GM04504 (cell line): Measurements from ENCODE around the gene ATP2A2.
"Not testable (repeated sequence)": the region's sequence is repeated elsewhere in the genome, so short reads cannot be mapped to it uniquely, and the experiment has no call there.

Experiments used
- DNase-seq: peaks from one replicate; pipeline ENCODE4 v3.0.0-alpha.2; 2012; ENCODE audit warnings: low read depth

The ATP2A2 gene

DNA sequence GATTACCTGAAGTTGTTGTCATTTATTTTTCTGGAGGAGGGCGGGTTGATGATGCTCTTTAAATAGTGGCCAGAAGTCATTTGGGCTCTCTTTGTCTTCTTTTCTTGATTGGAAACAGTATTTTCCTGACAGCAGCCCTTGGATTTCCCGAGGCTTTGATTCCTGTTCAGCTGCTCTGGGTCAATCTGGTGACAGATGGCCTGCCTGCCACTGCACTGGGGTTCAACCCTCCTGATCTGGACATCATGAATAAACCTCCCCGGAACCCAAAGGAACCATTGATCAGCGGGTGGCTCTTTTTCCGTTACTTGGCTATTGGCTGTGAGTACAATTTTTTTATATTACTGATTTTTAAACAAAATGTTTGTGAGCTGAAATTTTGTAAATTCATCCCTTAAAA, 62.1 kb downstream of the ATP2A2 start:
- DNase-seq = no peak

DNA sequence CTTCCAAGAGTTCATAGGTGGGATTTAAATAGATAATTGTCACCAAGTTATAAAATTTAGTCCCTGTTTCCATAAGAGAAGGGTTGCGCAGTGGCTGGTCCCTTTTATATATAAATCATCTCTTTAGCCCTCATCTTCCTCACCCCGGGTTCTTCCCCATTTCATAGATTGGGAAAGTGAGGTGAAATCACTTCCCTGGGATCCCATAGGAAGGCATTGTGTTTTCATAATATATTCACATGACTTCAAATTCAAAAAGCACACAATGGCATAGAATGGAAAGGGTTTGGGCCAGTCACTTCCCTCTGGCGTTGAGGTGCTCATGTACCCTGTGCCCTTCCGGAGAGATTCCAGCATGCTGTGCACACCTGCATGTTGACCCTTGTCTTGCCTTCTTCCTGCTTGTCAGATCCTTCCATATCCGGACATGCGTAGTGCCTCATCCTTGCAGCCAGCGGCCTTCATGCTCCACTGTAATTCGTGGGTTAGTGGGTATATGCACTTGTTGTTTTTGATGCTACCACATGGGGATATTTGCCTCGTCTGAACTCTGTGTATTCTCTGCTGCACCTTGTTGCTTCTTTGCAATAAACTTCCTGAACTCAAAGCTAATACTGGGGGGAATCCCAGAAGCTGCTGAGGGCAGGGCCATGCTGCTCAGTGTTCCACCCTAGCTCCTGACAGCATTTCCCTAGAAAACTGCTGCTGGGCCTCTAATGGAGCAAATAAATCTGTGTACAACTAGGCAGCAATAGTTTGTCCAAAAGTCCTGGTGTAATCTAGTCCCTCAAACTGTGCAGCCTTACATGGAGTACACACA, 62.9 kb downstream of the ATP2A2 start:
- no peak for DNase-seq

DNA sequence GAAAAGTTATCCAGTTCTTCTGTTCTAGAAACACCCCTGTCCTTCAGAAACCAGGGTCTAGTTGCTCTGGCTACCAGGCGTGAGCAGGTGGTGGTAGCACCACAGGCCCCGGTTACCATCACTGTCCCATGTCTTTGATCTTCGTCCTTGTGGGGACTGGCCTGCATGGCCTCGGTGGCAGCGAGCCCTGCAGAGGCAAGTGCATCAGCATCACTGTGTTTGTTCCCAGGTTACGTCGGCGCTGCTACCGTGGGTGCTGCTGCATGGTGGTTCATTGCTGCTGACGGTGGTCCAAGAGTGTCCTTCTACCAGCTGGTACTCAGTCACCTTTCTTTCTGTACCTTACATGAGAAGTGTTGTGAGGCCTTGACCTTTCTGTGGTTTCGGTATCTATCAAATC, 63.6 kb downstream of the ATP2A2 start:
- no peak for DNase-seq

DNA sequence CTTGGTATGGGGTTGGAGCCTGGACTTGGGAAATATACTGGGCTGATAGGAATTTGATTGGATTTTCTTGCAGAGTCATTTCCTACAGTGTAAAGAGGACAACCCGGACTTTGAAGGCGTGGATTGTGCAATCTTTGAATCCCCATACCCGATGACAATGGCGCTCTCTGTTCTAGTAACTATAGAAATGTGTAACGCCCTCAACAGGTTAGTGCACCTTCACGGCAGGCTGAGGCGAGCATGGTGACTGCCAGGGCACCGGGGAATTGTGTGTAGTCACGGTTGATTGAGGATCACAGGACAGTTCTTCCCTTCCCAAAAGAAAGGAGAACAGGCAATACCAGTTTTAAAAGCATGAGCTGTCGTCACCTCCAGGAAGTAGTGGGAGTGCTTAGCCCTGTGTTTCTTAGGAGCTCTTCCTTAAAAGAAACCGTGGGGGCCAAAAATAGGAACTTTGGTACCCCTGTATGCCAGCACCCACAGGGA, 64.2 kb downstream of the ATP2A2 start:
- no peak for DNase-seq

DNA sequence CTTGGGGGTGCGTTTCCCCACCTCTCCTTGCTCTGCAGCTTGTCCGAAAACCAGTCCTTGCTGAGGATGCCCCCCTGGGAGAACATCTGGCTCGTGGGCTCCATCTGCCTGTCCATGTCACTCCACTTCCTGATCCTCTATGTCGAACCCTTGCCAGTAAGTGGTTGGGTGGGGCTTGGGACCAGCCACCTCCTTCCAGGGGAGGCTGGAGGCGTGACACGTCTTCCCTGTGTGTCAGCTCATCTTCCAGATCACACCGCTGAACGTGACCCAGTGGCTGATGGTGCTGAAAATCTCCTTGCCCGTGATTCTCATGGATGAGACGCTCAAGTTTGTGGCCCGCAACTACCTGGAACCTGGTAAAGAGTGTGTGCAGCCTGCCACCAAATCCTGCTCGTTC, 64.9 kb downstream of the ATP2A2 start:
- no peak for DNase-seq

DNA sequence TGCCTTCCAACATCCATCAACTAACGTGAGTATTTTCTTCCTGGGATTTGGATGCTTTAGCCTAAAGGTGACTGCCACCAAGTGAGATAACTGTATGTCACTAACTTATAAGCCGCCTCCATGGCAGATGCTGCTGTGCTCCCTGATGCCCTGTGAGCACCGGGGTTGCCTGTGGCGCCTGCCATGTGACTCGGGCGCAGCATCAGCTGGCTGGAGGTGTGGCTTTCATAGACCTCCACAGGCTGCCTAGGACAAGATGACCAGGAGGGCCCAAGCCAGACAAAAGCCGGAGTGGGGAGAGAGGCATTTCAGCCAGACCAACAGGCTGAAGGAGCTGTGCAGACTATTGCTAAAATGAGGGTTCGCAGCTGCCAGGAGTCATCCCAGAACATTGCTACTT, 66.7 kb downstream of the ATP2A2 start:
- DNase-seq = no peak

DNA sequence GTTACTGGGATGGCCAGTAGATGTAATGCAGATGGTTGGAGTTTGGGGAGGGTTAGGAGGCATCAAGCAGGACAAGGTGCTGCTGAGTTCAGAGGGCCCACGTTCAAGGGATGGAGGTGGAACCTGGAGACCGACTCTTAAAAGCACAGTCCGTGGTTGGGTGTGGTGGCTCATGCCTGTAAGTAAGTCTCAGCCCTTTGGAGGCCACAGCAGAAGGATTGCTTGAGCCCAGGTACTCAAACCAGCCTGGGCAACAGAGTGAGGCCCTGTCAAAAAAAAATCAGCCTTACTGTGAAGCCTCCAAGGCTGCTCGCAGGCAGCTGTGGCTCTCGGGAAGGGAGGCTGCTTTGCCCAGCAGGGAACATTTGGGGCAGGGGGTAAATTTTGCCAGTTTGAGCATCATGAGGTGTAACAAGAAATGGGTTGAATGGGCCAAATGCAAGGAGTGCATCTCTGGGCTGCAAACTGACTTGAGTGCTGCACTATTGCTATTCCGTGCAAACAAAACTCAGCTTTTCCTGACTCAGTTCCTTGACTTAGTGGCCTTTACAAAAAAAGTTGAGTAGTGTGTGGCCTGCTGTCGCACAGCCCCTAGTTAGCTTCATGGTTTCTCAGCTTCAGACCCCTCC, 67.5 kb downstream of the ATP2A2 start:
- DNase-seq = no peak

DNA sequence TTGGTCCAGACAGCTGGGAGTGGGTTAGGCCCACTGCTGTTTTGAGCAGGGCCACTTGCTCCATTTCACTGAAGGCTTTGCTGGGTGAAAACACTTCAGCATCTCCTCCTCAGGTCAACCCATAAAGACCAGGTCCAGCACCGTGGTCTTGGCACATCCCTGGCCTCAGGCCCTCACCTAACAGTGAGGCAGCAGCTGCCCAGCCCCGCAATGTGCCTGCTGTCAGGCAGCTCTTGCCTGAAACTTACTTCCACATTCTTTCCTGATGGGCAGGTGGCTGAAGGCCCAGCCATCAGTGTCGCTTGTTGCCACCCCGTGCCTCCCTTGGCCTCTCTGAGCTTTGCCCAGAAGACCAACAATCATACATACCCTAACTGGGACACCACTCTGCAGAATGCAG, 68.0 kb downstream of the ATP2A2 start:
- DNase-seq = no peak

DNA sequence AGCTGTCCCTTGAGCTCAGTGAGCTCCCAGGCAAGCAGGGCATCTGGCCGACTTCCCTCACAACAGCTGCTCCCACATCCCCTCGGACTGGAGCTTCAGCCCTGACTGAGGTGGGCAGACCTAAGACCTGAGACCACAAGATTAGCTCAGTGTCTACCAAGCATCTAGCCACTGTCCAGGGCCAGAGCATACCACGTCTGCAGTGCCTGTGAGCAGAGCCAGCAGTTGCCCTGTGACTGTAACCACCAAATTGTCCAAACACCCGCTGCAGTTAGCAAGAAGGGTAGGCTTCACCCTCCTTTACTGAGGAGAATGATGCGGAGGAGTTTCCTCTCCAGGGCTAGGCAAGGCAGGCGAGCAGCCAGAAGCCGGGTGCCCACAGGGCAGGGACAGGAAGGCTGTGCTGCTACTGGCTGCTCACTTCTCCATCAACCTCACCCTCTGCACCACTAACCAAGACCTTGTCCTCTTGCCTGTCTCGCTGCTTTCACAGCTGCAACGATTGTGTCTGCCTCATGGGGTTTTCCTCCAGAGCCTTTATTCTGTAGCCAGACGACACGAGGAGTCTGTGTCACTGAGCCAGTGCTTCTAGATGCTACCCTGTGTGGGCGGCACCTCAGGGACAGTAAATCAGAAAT, 68.6 kb downstream of the ATP2A2 start:
- no peak for DNase-seq

DNA sequence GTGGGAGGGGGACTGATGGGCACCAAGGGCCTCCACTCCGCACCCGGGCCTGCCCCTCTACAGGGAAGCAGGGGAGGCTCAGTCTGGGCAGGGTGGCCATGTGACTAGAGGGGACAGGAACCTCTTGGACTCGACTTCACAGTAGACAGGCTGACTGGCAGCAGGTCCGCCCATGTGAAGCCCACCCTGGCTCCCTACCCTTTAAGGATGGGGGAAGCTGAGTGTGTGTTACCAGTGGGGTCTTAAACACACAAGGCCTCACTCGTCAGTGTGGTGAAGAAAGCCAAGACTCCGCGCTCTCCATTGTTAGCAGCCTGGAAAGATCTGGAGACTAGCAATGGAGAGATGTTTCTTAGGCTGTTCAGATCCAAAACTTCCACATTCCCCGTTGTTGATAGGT, 70.1 kb downstream of the ATP2A2 start:
- DNase-seq = no peak

DNA sequence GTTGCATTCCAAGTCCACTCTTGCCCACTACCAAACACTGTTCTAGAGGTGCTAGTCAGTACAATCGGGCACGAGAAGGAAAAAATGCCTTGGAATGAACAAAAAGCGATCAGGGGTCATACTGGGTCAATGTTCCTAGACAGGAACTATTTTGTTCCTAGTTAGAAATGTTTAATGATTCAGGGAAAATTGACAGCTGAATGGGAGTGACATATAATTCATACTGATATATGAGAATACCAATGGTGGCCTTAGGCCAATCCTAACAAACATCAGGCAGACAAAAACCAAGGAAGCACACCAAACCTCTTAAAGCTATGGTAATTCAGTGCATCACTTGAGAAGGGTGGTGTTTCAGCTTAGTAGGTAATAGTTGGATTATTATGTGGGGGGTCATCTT, 71.4 kb downstream of the ATP2A2 start:
- DNase-seq = no peak

DNA sequence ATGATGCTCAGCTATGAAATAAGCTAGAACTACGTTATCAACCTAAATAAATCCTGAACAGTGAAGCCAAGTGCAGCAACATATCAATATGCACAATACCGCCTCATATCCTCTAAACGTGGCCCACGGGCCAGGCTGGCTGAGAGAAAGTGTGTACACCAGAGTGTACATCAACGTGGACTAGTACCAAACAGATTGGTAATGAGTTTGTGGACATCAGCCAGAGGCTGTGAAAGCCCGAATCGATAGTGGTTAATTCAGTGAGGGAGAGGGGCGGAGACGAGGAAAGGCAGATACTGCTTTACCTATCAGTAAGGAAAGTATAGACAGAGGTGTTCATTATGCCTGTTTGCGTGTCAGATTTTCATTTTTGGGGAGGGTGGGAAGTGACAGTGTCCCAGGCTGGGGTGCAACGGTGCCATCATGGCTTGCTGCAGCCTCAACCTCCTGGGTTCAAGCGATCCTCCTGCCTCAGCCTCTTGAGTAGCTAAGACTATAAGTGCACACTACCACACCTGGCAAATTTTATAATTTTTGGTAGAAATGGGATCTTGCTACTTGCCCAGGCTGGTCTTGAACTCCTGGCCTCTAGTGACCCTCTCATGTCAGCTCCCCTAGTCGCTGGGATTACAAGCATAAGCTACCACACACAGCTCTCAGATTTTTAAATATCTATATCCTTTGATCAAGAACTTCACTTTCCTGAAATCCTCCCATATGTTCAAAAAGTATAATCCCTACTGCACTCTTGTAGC, 72.3 kb downstream of the ATP2A2 start:
- no peak for DNase-seq

DNA sequence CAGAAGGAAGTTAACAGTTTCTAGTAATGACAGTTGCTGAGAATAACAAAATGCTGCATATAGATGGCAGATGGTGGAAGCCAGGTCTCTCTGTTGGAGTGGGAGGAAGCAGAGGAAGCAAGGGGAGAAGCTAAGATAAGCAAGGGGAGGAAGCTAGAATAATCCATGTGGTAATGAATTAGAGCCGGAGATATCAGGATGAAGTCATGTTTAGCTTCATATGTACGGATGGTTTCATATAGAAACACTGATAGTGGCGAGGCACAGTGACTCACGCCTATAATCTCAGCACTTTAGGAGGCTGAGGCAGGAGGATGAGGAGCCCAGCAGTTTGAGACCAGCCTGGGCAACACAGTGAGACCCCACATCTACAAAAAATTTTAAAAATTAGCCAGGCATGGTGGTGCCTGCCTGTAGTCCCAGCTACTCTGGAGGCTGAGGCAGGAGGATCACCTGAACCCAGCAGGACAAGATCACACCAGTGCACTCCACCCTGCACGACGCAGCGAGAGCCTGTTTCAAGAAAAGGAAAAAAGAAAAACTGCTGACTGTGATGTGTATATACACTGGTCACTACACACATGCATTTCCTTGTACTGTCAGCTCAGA, 73.2 kb downstream of the ATP2A2 start:
- no peak for DNase-seq

DNA sequence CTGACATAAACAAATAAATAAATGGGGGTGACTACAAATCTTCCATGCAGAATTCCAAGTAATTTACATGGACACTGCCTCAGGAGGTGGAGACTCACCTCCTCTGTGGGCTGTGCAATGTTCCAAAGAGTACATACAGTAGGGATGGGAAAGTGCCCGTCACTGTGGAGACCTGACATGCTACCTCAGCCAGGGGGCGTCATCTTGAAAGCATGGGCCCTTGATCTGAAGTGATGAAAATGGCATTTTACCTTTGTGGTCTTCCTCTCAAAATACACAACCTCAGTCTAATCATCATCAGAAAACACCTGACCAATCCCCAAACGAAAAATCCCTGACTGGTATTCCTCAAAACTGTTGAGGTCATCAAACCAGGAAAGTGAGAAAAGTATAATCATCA, 74.0 kb downstream of the ATP2A2 start:
- no peak for DNase-seq

DNA sequence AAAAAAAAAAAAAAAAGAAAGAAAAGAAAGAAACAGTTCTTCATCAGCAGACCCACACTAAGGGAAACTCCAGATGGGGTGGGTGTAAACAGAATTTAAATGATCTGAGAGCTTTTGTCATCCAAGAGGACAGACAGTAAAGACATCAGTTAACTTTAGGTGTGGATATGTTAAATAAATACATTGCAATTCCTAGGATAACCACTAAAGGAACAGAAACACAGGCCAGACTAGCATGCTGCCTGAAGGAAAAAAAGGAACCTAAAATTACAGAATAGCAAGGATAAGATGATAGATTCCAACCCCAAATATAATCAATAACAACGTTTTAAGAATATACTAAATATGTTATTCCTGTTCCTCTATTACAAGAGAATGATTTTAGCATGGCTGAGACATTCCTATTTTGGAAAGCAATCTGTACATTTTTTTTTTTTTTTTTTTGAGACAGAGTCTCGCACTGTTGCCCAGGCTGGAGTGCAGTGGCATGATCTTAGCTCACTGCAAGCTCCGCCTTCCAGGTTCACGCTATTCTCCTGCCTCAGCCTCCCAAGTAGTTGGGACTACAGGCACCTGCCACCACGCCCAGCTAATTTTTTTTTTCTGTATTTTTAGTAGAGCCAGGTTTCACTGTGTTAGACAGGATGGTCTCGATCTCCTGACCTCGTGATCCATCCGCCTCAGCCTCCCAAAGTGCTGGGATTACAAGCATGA, 77.5 kb downstream of the ATP2A2 start:
- not testable (repeated sequence) for DNase-seq

DNA sequence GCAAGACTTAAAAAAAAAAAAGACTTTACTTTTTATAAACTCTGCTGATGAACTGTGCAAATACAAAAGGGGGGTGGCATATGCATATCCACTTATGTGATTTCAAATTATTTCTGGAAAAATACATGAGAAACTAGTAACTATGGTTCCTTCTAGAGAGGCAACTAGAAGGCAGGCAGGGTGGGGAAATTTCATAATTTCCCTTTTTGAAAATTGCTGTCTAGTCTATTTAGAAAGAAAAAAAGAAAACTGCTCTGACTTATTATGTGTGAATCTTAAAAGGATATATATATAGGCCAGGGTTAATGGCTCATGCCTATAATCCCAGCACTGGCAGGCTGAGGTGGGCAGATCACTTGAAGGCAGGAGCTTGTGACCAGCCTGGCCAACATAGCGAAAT, 80.2 kb downstream of the ATP2A2 start:
- no peak for DNase-seq

DNA sequence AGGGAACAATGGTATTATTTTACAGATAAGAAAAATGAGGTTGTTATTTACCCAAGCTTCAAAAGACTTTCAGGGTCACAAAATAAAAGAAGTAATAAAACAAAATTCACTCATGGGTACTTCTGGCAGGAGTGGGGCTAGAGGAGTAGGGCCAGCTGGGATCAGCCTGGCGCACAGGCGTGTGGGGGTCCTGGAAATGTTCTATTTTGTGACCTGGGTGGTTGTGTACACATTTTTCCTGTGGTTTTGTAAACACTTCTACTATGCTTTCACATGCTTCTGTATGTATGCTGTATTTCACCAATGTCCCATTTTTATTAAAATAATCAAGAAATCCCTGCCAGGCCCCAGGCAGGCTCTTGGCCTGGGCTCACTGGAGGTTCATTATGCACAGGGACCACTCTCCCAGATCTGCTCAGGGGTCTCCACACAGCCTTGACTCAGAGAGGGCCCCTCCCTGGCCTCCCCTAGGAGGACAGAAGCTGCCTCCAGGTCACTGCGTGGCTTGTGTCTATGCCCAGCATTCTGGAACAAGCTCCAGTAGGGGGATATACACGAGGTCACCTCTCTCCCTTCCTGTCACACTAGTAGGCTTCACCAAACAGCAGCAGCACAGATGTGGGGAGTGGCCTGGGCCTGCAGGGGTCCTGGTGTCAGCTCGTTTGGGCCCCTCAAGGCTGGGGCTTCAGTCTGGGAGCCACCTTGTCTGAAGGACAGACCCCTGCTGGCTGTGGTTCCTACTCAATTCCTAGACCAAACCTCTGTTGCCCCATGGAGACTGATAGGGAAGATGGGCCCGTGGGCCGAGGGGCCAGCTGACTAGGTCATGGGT, 84.7 kb downstream of the ATP2A2 start:
- DNase-seq = no peak

DNA sequence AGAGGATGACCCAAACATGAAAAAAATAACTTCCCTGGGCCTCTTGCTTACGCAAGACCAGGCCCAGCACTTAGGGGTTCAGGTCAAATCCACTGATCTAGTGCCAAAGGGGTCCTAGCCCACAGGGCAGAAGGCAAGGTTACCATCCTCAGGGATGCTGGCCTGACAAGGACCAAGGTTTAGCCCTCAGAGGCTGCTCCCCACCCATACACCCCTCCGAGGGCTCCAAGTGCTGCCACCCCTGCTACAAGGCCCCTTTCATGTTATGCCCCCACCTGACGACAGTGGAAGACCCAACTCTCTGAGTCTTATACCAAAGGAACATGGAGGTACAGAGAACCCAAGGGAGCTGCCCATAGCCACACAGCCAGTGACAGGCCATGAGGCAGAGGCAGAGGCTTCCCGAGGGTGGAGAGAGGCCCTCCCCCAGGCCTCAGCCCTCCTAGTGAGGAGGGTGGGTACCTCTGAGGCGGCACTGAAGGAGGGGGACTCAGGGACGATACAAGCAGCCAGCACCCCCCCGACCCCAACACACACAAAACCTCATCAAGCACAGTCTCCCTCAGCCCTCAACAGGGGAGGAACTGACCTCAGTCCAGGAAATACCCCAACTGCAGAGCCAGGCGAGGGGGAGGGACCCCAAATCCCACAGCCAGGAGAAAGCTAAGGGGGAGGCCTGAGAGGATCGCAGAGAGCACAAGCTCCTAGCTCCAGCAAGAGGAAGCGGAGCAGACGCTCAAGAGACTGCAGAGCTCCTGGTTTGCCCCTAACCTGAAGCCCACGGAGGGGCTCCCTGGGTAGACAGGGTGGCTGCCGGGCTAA, 85.5 kb downstream of the ATP2A2 start:
- no peak for DNase-seq

DNA sequence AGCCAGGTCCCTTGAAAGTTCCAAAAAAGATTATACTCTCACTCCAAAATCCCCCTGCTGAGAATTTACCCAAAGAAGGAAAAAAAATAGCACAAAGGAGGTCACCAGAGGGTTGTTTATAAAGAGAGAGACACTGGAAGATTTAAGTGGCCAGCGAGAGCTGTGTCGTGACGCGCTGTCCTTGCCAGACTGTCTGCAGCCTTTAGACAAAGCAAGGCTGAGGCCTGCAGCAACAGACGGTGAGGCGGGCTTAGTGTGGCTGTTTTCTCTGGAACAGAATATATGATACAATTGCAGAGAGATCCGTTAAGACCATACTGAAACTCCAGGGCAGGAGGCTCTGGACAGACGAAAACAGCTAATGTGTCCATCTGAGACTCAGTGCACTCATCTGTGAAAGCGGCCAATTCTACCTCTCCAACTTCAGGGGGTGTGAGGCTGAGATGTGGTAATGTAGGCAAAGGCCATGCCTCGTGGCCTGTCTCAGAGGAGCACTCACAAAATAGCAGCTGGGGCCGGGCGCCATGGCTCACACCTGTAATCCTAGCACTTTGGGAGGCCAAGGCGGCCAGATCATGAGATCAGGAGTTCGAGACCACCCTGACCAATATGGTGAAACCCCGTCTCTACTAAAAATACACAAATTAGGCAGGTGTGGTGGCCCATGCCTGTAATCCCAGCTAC, 86.3 kb downstream of the ATP2A2 start:
- DNase-seq = no peak
